Suprapubic skin (tissue), 4 donors: Measurements from ENCODE around the gene SIDT1.

Experiments used
- CTCF ChIP-seq, 2 donors: fragments of 200-600 bp in 1 of 2; fragments of 450-650 bp in 1 of 2; sonication (generic) in 1 of 2; IDR thresholded peaks; one replicate each; pipeline ENCODE4 v1.5.1; 2016 to 2019; ENCODE audit warnings: antibody characterized with exemption in 2 of 2, mild to moderate bottlenecking in 1 of 2, moderate library complexity in 1 of 2
- POLR2A ChIP-seq, 2 donors: fragments of 450-650 bp; IDR thresholded peaks; one replicate each; pipeline ENCODE4 v1.6.1; 2017; ENCODE audit warnings: antibody characterized with exemption in 2 of 2, mild to moderate bottlenecking in 2 of 2, moderate library complexity in 2 of 2
- POLR2AphosphoS5 ChIP-seq, 3 donors: sonication (generic); formaldehyde crosslinking; IDR thresholded peaks; one replicate each; pipeline ENCODE4 v1.6.1; 2017; ENCODE audit warnings: antibody characterized with exemption in 3 of 3

GRCh38 chr3:113676261-113676660 lies 143.9 kb downstream of the SIDT1 start:
- TF ChIP-seq POLR2A (IDR thresholded peaks at IDR 0.05): no peak
- no peak for TF ChIP-seq CTCF (IDR thresholded peaks at IDR 0.05)
- no peak for TF ChIP-seq POLR2AphosphoS5 (IDR thresholded peaks at IDR 0.05)
